ENCODE results near the gene CYP2J2.
"Not testable (repeated sequence)": the region's sequence is repeated elsewhere in the genome, so short reads cannot be mapped to it uniquely, and the experiment has no call there.

Gene CYP2J2

DNA sequence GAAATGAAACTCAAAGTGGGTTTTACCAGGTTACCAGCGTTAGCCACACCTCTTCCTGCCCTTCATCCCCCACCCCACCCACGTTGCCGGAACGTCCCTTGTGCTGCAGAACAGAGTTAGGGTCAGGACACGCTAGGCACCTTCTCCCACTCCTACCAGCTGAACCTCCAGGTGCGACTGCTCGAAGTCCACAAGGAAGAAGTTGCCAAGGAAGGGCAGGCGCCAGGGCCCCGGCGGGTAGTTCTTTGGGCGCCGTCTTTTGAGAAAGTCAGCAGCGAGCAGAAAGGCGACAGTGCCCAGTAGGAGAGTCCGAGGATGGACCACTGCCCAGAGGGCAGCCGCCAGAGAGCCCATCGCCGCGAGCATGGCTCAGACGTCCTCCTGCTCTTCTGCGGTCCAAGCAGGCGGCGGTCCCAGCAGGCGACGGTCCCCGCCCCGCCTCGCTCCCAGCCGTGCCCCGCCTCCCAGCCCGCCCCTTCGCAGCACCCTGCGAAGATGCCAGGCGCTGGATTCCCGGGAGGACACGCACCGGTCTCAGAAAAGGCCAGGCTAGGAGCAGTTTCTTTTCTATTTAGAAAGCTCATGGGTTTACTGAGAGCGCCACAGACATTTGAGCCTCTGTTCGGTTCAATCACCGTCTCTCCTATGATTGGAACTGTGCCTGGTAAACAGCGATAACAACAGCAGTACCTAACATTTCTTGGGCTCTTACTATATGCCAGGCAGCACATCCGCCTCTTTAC is at the start of gene CYP2J2:
TSS of gene CYP2J2 (minus strand) at position 393 of the 743 bp plus-strand sequence. CDS start at position 366, 27 bp downstream.
- DNase-seq (ENCODE audit: low read depth), result peak; percentile 8

GRCh38 chr1:59973719-59974118 is 47.1 kb upstream of the CYP2J2 start:
- DNase-seq (ENCODE audit: low read depth), result no peak

GRCh38 chr1:59972216-59972927 is 45.8 kb upstream of the CYP2J2 start:
- DNase-seq (ENCODE audit: low read depth), result no peak

DNA sequence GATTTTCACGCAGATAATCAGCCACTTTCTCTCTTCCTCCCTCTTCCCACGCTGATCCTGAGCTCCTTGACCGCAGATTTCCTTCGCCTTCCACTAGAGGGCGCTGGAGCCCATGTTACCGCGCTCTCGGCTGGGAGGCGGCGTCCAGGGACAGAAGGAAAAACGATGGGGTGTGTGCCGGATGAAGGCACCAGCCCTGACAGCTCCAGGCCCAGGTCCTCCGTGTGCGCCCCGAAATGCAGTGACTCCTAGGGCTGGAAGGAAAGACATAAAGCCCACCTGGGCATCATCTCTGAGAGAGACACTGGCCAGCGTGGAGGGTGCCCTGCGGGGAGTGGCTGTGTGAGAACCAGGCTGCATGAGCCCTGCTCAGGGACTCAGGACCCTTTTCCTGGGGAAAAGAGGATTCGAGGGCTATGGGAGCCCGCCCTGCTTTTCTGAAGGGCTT is 44.9 kb upstream of the CYP2J2 start:
- DNase-seq (ENCODE audit: low read depth), result peak; percentile 2

DNA sequence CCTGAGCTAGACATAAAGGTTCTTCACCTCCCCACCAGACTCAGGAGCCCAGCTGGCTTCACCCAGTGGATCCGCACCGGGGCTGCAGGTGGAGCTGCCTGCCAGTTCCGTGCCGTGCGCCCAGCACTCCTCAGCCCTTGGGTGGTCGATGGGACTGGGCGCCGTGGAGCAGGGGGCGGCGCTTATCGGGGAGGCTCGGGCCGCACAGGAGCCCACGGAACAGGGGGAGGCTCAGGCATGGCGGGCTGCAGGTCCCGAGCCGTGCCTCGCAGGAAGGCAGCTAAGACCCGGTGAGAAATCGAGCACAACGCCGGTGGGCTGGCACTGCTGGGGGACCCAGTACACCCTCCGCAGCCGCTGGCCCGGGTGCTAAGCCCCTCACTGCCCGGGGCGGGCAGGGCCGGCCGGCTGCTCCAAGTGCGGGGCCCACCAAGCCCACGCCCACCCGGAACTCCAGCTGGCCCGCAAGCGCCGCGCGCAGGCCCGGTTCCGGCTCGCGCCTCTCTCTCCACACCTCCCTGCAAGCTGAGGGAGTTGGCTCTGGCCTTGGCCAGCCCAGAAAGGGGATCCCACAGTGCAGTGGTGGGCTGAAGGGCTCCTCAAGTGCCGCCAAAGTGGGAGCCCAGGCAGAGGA is 43.1 kb upstream of the CYP2J2 start:
- not testable (repeated sequence) for DNase-seq (ENCODE audit: low read depth)

GRCh38 chr1:59968746-59969145 is 42.2 kb upstream of the CYP2J2 start:
- DNase-seq (ENCODE audit: low read depth), result not testable (repeated sequence)

DNA sequence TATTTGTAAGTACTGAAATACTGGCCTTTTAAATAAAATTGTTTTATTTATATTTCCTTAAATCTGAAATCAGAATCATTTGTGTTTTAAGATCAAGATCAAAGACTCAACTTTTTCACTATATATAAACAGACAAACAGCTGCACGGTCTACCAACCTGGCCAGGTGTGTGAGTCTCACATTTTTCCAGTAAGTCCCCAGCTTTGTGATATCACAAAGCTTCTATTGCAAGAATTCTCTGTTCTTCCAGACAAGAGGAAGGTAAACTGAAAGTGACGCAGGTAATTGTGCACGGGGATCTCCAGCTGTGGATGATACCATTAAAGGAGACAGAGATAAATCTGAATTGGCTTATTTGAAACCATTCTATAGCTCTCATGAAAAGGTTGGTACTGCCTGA is 41.2 kb upstream of the CYP2J2 start:
- DNase-seq (ENCODE audit: low read depth), result no peak

GRCh38 chr1:59967141-59967697 is 40.6 kb upstream of the CYP2J2 start:
- DNase-seq (ENCODE audit: low read depth), result no peak

- no peak for DNase-seq (ENCODE audit: low read depth)
Observed at GRCh38 chr1:59952065-59952464, 25.5 kb upstream of the CYP2J2 start.

- DNase-seq (ENCODE audit: low read depth), result no peak
Observed at GRCh38 chr1:59949648-59950047, 23.1 kb upstream of the CYP2J2 start.

DNA sequence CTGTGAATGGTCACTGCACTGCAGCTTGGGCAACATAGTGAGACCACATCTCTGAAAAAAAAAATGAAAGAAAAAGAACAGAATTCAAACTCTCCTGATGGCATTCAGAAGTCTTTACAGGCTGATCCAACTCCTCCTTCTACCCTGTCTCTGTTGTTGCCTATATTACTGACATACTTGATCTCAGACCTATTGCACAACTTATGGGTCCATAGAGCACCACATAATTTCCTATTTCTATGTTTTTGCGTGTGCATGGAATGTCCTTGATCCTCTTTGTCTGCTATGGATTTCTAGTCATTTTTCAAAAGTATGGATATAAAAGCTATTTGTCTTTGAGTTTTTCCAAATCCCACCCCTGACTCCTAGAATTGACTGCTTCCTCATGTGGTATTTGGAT is 22.4 kb upstream of the CYP2J2 start:
- DNase-seq (ENCODE audit: low read depth), result no peak

DNA sequence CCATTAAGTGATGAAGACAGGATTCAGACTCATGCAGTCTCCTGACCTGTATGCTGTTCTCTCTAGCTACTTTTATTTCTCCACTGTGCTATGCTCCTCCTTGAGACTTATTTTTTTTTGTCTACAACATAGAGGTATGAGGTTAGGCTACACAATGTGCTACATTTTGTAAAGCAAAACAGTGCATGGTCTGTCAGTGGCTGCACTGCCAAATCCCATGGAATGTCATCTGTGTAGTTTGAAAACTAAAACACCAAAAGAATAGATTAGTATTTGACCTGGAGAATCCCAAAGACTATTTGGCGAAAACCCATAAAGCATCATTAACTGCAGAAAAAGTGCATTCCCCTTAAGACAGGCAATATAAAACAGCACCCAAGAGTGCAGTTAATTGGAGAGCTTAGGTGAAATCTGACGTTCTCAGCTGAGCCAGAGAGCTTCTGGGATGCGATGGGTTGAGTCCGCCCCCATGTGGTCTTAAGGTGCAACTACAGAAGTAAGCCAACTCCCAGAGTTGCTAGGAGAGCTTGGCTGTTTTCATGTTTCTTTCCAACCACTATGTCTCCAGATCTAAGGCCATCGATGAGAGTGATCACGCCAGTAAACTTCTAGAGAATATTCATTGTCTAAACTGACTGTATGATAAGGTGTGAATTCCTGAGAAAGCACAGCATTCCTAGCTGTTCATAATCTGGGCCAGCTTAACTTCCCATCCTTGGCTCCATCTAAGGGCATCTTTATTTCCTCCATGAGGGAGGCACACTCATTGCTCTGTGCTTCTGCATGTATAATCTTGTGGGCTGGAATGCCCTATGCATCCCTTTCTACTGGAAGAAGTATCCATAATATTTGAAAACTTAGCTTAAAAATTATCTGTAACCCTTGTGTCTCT is 20.7 kb upstream of the CYP2J2 start:
- DNase-seq (ENCODE audit: low read depth), result peak; percentile 7

DNA sequence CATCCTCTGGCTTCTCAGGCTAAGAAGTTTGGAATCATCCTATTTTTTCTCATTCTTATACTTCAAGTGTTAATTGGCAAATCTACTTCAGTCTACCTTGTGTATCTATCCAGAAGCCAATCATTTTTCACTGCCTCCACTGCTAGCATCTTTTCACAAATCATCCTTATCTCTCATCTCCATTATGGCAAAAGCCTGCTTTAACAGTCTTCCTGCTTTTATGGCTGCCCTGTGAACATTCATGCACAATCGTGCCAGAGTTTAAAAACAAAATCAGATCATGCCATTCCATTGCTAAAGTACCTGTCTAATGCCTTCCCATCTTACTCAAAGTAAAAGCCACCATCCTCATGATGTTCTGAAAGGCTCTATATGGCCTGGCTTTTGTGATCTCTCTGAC is 19.2 kb upstream of the CYP2J2 start:
- DNase-seq (ENCODE audit: low read depth), result no peak

DNA sequence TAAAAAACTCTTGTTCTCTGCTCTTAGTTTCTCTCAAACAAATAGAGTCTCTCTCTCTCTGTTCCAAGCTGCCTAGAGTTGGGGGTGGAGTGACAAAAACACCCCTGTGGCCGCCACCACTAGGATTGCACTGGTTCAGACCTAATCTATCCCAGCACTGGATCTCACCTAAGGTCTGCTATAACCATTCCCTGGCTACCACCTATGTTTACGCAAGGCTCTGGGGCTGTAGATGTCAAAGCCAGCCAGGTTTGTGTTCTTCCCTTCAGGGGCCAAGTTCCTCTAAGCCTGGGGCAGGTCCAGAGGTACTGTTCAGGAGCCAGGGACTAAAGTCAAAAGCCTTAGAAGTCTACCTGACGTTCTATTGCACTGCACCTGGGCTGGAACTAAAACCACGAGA is 12.8 kb upstream of the CYP2J2 start:
- DNase-seq (ENCODE audit: low read depth), result no peak

DNA sequence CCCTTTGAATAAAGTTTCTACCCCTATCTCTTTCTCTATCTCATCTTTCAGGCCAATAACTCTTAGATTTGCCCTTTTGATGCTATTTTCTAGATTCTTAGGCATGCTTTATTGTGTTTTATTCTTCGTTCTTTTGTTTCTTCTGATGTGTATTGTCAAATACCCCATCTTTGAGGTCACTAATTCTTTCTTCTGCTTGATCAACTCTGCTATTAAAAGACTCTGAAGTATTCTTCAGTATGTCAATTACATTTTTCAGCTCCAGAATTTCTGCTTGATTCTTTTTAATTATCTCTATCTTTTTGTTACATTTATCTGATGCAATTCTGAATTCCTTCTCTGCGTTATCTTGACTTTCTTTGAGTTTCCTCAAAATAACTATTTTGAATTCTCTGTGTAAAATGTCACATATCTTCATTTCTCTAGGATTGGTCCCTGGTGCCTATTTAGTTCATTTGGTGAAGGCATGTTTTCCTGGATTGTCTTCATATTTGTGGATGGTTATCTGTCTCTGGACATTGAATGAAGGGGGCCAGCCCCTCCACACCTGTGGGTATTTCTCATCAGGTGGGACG is 11.2 kb upstream of the CYP2J2 start:
- no peak for DNase-seq (ENCODE audit: low read depth)

GRCh38 chr1:59936358-59936821 is 9.8 kb upstream of the CYP2J2 start:
- no peak for DNase-seq (ENCODE audit: low read depth)

GRCh38 chr1:59928996-59929395 is 2.4 kb upstream of the CYP2J2 start:
- DNase-seq (ENCODE audit: low read depth), result no peak

- no peak for DNase-seq (ENCODE audit: low read depth)
Observed at GRCh38 chr1:59927213-59927612, 640 bp upstream of the CYP2J2 start.

DNA sequence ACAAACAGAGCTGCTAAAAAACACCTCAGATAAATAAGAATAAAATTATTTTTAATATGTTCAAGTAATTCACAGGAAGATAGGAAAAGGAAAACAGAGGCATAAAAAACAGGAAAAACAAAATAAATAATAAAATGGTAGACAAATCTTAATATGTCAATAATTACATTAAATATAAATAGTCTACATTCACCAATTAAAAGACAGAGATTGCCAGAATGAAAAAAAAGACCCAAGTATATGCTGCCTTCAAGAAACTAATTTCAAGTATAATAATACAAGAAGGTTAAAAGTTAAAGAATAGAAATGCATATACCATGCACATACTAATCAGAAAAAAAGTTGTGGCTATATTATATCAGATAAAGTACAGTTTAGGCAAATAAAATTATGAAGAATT is 1.9 kb downstream of the CYP2J2 start:
- DNase-seq (ENCODE audit: low read depth), result no peak

DNA sequence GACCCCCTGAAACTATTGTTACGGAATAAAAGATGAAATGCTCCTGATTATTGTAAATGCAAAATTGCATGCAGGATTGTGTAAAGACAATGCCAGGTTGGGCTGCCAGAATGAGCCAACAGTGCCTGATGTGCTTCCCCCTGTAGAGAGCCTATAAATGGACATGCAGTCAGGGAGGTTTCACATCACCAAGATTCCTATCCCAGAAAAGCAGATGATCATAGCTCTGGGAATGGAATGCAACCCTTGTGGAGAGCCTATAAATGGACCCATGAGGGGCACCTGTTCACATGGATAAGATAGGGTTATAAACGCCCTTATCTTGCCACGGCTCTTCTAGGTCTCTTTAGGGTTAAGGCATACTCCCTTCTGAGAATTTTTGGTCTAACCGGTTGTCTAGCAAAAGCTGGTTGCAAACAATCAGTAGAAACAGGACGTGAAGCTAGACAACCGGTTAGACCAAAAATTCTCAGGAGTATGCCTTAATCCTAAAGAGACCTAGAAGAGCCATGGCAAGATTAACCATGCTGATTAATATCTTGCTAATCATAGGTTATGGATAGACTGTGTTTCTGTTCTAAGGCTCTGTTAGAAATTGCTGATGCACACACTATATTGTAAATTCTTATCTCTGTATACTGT is 5.2 kb downstream of the CYP2J2 start:
- DNase-seq (ENCODE audit: low read depth), result not testable (repeated sequence)

DNA sequence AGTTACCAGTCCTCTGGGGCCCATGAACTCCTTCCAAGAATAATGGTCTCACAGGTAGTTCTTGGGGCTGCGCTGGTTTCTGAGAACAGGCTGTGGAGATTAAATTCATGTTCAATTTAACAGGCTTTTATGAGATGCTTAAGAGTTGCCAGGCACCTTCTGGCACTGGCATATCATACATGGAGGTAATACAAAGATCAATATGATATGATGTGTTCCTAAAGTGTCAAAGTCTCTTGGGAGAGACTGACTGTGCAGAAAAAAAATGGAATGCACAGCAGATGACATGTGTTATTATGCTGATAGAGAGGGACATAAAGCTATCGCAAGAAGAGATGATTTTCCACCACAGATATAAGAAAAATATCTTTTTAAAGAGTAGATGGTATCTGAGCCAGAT is 6.8 kb downstream of the CYP2J2 start:
- no peak for DNase-seq (ENCODE audit: low read depth)
